GM19455 (cell line): ENCODE results near the gene DMD.
"Not testable (repeated sequence)": the region's sequence is repeated elsewhere in the genome, so short reads cannot be mapped to it uniquely, and the experiment has no call there.

Source experiments
- ATAC-seq: cut with Tn5 transposase; IDR thresholded peaks from one replicate; pipeline ENCODE4 v1.9.1; 2021; ENCODE audit not compliant: unreplicated experiment

DMD gene

GRCh38 chrX:32289356-32289755 is 922.0 kb downstream of the DMD start:
- no peak for ATAC-seq

DNA sequence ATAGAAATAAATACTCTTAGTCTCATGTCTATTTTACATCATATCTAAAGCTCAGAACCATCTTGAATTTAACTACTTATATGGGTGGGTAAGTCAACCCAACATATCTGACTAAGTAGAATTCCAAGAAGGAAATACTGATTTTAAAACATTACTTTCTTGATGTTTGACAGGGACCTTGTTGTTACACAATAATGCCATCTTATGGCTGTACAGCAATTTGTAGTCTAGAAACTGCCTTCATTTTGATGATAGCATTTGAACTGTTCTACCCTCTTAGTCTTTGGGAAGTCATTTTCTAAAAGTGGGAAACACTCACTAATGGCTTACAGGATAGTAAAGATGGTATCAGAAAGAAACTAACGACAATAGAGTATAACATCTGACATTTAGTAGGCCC is 929.5 kb downstream of the DMD start:
- no peak for ATAC-seq

- ATAC-seq, result no peak
Measured at GRCh38 chrX:32280921-32281320, 930.4 kb downstream of the DMD start.

DNA sequence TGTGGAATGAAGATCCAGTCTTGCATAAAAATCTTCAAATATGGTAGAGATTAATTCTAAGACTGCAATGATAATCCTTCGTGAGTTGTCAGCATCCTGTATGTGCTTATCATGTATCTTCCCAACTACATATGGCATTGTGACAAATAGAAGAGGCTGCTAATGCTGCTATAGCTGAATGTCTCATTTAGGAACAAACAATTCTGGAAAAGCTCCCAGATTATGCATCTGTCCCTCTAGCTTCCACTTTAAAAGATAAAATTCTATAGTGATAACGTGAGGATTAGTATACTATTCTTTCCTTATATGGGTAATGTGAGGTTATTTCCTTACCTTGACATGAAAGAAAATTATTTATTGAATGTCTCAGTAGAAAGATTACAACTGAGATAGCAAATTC is 930.9 kb downstream of the DMD start:
- no peak for ATAC-seq

GRCh38 chrX:32276153-32276552 is 935.2 kb downstream of the DMD start:
- no peak for ATAC-seq

GRCh38 chrX:32269866-32270265 is 941.5 kb downstream of the DMD start:
- ATAC-seq, result no peak

- no peak for ATAC-seq
Measured at GRCh38 chrX:32268207-32268606, 943.1 kb downstream of the DMD start.

DNA sequence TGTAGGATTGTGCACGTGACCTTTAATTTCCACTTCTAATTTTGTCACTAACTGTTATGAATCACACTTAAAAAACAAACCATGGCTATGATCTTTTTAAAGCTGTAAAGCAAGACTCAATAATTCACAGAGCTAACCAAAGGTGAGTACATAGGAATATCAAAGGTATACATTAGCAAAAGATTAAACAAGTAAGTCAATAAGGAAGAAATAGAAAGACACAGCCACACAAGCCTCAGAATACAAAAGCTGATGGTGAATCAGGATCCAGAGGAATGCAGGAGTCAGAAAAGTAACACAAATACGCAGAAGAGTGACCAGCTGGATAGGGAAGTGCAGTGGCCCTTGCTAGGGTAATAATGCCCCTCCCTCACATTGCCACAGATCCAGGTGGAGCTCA is 943.6 kb downstream of the DMD start:
- no peak for ATAC-seq

GRCh38 chrX:32246675-32247074 is 964.7 kb downstream of the DMD start:
- not testable (repeated sequence) for ATAC-seq

GRCh38 chrX:32195611-32196010 is 1015.7 kb downstream of the DMD start:
- no peak for ATAC-seq

DNA sequence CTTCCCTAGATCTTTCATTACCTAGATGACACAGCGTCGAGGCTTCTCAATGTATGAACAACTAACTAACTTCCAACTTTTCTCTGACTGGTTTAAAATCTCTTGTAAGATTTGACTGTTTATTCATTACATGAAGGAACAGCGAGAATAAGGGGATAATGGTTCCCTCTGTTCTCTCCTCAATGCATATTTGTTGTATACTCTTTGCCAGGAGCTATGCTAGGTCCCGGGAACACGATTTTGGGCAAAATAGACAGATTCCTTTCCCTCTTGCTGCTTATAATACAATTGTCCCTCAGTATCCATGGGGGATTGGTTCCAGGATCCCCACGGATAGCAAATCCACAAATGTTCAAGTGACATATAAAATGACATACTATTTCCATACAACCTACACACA is 1020.0 kb downstream of the DMD start:
- ATAC-seq, result no peak

DNA sequence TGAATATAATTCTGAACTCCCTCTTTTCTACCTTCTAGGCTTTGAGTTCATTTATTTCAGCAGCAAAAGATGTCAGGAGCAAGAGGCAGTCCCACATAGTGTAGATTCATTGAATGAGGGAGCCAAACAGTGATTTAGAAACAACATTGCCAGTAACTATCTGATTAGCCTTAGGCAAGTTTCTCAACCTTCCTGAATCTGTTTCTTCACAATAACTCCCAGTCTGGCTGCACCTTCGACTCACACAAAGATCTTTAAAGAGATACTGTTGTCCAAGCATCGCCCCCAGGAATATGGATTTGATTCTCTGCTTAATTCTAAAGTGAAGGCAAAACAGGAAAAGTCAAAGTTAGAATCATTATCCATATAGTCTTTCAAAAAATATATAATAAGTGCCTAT is 1026.2 kb downstream of the DMD start:
- ATAC-seq, result no peak

DNA sequence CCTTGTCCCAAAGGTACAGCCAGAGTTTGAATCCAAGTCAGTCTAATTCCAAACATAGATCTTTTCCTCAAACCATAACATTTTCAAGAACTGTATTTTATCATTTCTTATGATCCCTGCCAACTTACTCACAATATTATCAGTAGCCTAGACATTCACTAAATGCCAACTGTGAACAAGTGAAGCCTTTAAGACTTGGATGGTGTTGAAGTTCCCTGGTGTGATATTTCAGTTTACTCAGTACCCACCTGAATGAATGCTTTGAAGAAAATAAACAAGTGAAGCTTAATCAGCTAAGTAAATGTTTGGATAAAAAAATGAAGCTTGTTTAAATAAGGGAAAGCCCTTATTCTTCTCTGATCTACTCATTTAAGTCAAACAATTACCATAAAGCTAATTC is 1028.3 kb downstream of the DMD start:
- ATAC-seq, result no peak

GRCh38 chrX:32176510-32176909 is 1034.8 kb downstream of the DMD start:
- ATAC-seq, result no peak

- no peak for ATAC-seq
Measured at GRCh38 chrX:32170481-32170880, 1040.9 kb downstream of the DMD start.

- no peak for ATAC-seq
Measured at GRCh38 chrX:32155044-32155638, 1056.2 kb downstream of the DMD start.

DNA sequence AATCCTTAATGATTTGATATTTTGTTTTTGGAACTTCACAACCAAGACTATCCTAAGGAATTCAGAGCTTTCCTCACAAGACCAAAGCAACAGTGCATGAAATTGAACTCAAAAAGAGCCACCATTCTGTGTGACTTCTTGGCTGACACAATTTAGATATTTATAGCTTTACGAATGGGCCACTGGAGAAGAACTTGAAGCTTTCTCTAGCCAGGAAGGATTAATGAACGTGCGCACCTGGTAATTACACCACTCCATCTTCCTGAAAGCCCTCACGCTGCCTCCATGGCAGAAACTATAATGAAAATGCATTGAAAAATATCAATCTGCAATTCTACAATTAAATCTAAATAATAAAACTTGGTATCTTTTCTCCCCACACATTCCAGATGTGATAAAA is 1057.8 kb downstream of the DMD start:
- ATAC-seq, result no peak

DNA sequence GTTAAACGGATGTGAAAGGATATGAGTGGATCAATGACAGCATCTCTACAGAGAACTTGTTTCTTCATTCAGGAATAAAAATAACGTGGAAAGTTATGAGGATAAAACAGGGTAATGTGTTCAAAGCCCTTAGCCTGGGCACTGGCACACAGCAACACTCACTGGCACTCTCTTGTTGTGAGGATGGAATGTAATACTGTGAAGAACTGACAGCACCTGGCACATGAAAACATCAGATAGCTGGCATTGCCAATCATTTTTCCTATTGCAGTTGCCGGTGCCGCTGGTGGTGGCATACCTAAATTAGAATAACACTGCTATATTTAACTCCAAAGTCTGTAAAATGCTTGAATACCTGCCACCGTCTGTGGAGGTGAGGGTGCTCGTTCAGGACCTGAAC is 1061.2 kb downstream of the DMD start:
- ATAC-seq, result no peak

DNA sequence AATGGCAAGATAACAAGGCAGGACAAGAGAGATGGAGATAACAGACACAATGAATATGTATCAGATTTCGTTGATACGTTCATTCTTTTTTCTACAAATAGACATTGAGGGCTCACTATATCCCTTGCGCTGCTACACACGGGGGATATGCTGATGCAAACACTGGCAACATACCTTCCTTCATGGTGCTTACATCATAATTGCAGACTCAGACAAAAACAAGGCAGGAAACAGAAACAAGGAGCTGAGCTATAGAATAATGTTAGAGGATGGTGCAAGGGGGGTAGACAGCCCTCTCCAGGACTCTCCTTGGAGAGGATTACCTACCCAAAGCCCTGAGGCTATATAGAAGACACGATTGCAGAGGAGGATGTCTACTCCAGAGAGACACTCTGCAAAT is 1069.5 kb downstream of the DMD start:
- ATAC-seq, result no peak

DNA sequence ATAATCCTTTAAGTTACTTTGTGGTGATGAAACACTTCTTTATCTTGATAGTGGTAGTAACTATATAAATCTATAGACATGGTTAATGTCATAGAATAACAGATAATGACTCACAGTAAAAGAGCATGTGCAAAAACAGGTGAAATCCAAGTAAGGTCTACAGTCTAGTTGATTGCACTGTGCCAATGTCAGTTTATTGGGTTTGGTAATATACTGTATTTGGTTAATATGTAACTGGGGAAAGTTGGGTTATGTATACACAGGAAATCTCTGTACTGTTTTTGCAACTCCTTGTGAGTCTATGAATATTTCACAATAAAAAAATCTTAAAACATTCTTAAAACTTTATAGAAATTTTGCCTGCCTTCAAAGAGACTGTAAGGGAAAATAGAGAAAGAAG is 1071.9 kb downstream of the DMD start:
- ATAC-seq, result no peak

- no peak for ATAC-seq
Measured at GRCh38 chrX:32137525-32137924, 1073.8 kb downstream of the DMD start.

GRCh38 chrX:32126997-32127396 is 1084.4 kb downstream of the DMD start:
- no peak for ATAC-seq

DNA sequence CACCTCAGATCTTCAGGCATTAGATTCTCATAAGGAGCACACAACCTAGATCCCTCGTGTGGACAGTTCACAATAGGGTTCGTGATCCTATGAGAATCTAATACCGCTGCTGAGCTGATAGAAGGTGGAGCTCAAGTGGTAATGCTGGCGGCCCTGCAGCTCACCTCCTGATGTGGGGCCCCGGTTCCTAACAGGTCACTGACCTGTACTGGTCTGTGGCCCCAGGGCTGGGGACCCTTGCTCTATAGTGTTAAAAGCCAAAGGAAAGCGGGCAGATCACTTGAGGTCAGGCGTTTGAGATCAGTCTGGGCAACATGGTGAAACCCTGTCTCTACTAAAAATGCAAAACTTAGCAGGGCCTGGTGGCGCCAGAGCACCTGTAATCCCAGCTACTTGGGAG is 1092.5 kb downstream of the DMD start:
- ATAC-seq, result no peak

DNA sequence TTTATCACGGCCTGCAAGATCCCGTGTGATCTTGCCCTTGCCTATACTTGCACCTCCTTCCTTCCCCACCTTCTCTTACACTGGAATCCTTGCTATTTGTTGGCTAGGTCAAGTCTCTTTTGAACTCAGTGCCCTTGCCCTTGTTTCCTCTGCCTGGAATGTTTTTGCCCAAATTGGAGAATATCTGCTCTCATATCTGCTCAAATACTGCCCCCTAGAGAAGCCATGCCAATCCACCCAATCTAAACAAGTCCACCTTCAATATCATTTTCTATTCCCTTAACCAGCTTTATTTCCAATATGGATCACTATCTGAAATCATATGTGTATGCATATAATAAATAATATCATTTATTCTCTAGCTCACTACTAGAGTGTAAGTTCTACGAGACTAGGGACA is 1095.3 kb downstream of the DMD start:
- ATAC-seq, result no peak
